ENCODE results near the gene KDM5C. TPM values are rescaled to one million over a fixed set of nuclear protein-coding genes. Genes with fewer than 3 reads are reported as not detected.

The KDM5C gene
- total and polyA plus RNA-seq, 9 of the 15 experiments (the other 6 are each of a cell fraction or from before 2014, with no cell fraction given), result 0.62 to 136 (median 52.4) TPM

DNA sequence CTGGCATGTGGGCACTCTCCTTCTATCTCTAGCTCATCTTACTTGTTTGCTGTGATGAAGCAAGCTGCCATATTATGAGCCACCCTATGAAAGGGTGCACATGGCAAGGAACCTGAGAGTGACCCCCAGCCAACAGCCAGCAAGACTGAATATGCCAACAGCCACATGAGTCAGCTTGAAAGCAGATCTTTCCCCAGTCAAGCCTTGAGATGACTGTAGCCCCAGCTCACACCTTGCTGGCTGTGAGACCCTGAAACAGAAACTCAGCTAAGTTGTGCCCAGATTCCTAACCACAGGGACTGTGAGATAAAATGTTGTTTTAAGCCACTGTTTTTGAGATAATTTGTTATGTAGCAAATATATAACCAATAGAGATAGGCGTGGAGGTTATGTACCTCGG lies 36.2 kb downstream of the KDM5C start:
- intact Hi-C loops (cut with micrococcal nuclease), result no loop called here
- Histone ChIP-seq H3K36me3 (ENCODE audit: control insufficient read depth, insufficient read depth, low read length) (peaks cover 13% of the 10 kb centered on the region; the same call in 1 of the 3 replicates), H2AFZ (ENCODE audit: low read depth, low read length) (no peak overlapping the region), H3K4me3 (no peak overlapping the region), H3K4me1 (replicated peaks in 1 of 2; ENCODE audit: control insufficient read depth in 2 of 2, insufficient read depth in 2 of 2, low read length in 2 of 2) (peaks cover 0 to 6% of the 10 kb centered on the region in 2 experiments; a peak in 2 of 5 replicates), H3K27ac (ENCODE audit: extremely low read depth, low read depth, low read length) (no peak overlapping the region), H3K27me3 (ENCODE audit: control insufficient read depth in 2 of 2, insufficient read depth in 2 of 2, low read length in 2 of 2) (no peaks in the 10 kb centered on the region), H3K9ac (ENCODE audit: insufficient read depth in 1 of 2, low read depth in 2 of 2, low read length in 2 of 2) (no peak overlapping the region), H4K20me1 (replicated peaks; ENCODE audit: control insufficient read depth, insufficient read depth, low read length) (0 out of 2 replicates have a peak, but pooled peaks cover 7% of the 10 kb centered on the region), H3K9me1 (ENCODE audit: control insufficient read depth, insufficient read depth, low read length) (no peaks in the 10 kb centered on the region), H3K4me2 (ENCODE audit: insufficient read depth, low read length) (no peak overlapping the region), H3K79me2 (ENCODE audit: control insufficient read depth, insufficient read depth, low read length) (no peaks in the 10 kb centered on the region), H3K9me3 (replicated peaks; ENCODE audit: control insufficient read depth, insufficient read depth, low read depth, low read length) (no peaks in the 10 kb centered on the region)
- TF ChIP-seq, protein P1, sequence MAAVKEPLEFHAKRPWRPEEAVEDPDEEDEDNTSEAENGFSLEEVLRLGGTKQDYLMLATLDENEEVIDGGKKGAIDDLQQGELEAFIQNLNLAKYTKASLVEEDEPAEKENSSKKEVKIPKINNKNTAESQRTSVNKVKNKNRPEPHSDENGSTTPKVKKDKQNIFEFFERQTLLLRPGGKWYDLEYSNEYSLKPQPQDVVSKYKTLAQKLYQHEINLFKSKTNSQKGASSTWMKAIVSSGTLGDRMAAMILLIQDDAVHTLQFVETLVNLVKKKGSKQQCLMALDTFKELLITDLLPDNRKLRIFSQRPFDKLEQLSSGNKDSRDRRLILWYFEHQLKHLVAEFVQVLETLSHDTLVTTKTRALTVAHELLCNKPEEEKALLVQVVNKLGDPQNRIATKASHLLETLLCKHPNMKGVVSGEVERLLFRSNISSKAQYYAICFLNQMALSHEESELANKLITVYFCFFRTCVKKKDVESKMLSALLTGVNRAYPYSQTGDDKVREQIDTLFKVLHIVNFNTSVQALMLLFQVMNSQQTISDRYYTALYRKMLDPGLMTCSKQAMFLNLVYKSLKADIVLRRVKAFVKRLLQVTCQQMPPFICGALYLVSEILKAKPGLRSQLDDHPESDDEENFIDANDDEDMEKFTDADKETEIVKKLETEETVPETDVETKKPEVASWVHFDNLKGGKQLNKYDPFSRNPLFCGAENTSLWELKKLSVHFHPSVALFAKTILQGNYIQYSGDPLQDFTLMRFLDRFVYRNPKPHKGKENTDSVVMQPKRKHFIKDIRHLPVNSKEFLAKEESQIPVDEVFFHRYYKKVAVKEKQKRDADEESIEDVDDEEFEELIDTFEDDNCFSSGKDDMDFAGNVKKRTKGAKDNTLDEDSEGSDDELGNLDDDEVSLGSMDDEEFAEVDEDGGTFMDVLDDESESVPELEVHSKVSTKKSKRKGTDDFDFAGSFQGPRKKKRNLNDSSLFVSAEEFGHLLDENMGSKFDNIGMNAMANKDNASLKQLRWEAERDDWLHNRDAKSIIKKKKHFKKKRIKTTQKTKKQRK (IDR thresholded peaks at IDR 0.05; ENCODE audit: borderline replicate concordance, low read depth, low read length), result no peak
- TF ChIP-seq TGIF2 (CRISPR knock-in tag; IDR thresholded peaks at IDR 0.05) (no peak), ZNF431 (CRISPR knock-in tag; IDR thresholded peaks at IDR 0.05) (no peak), DIDO1 (tag; IDR thresholded peaks at IDR 0.05; ENCODE audit: low read depth) (no peak)
- TF ChIP-seq, protein P2, sequence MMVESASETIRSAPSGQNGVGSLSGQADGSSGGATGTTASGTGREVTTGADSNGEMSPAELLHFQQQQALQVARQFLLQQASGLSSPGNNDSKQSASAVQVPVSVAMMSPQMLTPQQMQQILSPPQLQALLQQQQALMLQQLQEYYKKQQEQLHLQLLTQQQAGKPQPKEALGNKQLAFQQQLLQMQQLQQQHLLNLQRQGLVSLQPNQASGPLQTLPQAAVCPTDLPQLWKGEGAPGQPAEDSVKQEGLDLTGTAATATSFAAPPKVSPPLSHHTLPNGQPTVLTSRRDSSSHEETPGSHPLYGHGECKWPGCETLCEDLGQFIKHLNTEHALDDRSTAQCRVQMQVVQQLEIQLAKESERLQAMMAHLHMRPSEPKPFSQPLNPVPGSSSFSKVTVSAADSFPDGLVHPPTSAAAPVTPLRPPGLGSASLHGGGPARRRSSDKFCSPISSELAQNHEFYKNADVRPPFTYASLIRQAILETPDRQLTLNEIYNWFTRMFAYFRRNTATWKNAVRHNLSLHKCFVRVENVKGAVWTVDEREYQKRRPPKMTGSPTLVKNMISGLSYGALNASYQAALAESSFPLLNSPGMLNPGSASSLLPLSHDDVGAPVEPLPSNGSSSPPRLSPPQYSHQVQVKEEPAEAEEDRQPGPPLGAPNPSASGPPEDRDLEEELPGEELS (CRISPR knock-in tag; IDR thresholded peaks at IDR 0.05; ENCODE audit: borderline replicate concordance), result no peak
- in situ Hi-C loops (cut with MboI), result no loop called here
- WGBS (ENCODE audit: insufficient coverage, low coverage, missing lambda C conversion rate), result 46% methylated on average over 2 of the region's 2 CpGs
- peak in 1 of 4 experiments; percentile 2 for DNase-seq (ENCODE audit: extremely low read depth in 1 of 4, low spot score in 3 of 4)
- no peak for FAIRE-seq
- ChIA-PET CTCF (ENCODE audit: low intra/inter-chr PET ratio) (no interaction called here), POLR2A (interaction anchor here (1.0 to 1.3 kb wide), 2 partner anchors 10 to 28 kb away, joined by 3 to 6 read pairs; no protein-coding TSS in a partner anchor)
- no TSS peak for BruUV-seq (replicated peaks)
- no peak for ATAC-seq
